ENCODE results near the gene PDS5B.
"Not testable (repeated sequence)": the region's sequence is repeated elsewhere in the genome, so short reads cannot be mapped to it uniquely, and the experiment has no call there.

Gene PDS5B

GRCh38 chr13:32586080-32586900, at the start of gene PDS5B:
TSS of gene PDS5B (plus strand) at chr13:32586452. CDS start at chr13:32648773, 62,321 bp downstream.
- DNase-seq, result peak; percentile 65

GRCh38 chr13:32537580-32538142, 48.6 kb upstream of the PDS5B start:
- DNase-seq, result no peak

GRCh38 chr13:32538143-32538620, 48.1 kb upstream of the PDS5B start:
- DNase-seq, result no peak

GRCh38 chr13:32538621-32539246, 47.5 kb upstream of the PDS5B start, which contains the start of gene N4BP2L2:
TSS of gene N4BP2L2 (minus strand) at chr13:32538795. CDS start at chr13:32537027, 1,768 bp downstream.
- peak; percentile 70 for DNase-seq

GRCh38 chr13:32542221-32542620, 44.0 kb upstream of the PDS5B start:
- DNase-seq, result no peak

- DNase-seq, result no peak
Observed at GRCh38 chr13:32545083-32545482, 41.2 kb upstream of the PDS5B start.

GRCh38 chr13:32548837-32549236, 37.4 kb upstream of the PDS5B start:
- no peak for DNase-seq

- DNase-seq, result no peak
Observed at GRCh38 chr13:32549788-32550187, 36.5 kb upstream of the PDS5B start.

GRCh38 chr13:32553720-32554119, 32.5 kb upstream of the PDS5B start:
- DNase-seq, result no peak

- no peak for DNase-seq
Observed at GRCh38 chr13:32555613-32556012, 30.6 kb upstream of the PDS5B start.

GRCh38 chr13:32560842-32561241, 25.4 kb upstream of the PDS5B start:
- not testable (repeated sequence) for DNase-seq

GRCh38 chr13:32575687-32576086, 10.6 kb upstream of the PDS5B start:
- not testable (repeated sequence) for DNase-seq

GRCh38 chr13:32577032-32577431, 9.2 kb upstream of the PDS5B start:
- DNase-seq, result no peak

- no peak for DNase-seq
Observed at GRCh38 chr13:32581177-32581786, 5.0 kb upstream of the PDS5B start.

- DNase-seq, result no peak
Observed at GRCh38 chr13:32582281-32582680, 4.0 kb upstream of the PDS5B start.

GRCh38 chr13:32582991-32583390, 3.3 kb upstream of the PDS5B start:
- no peak for DNase-seq

GRCh38 chr13:32585550-32586079, 637 bp upstream of the PDS5B start:
- no peak for DNase-seq

- DNase-seq, result no peak
Observed at GRCh38 chr13:32587011-32587810, 959 bp downstream of the PDS5B start.

- no peak for DNase-seq
Observed at GRCh38 chr13:32587811-32588170, 1.5 kb downstream of the PDS5B start.

- no peak for DNase-seq
Observed at GRCh38 chr13:32588736-32589135, 2.5 kb downstream of the PDS5B start.

GRCh38 chr13:32589471-32589870, 3.2 kb downstream of the PDS5B start:
- DNase-seq, result no peak

GRCh38 chr13:32590266-32590665, 4.0 kb downstream of the PDS5B start:
- no peak for DNase-seq

All from DMS 273 treated with DMSO at 0.1 percent for 48 hours (cell line).